Measurements from ENCODE around the gene MAEA. TPM values are rescaled to one million over a fixed set of nuclear protein-coding genes. Genes with fewer than 3 reads are reported as not detected.

MAEA gene
- total and polyA plus RNA-seq, 12 donors, result 39.1 to 72.8 (median 50.3) TPM

GRCh38 chr4:1384675-1385372 is 95.1 kb downstream of the MAEA start:
- Histone ChIP-seq H3K4me3 (no peak overlapping the region), H3K27ac (no peak overlapping the region), H3K9me3 (peaks cover 0 to 24% (median 13%) of the 10 kb centered on the region in 11 donors), H3K4me1 (no peaks in the 10 kb centered on the region), H3K27me3 (no peaks in the 10 kb centered on the region), H3K36me3 (peaks cover 0 to 70% (median 9%) of the 10 kb centered on the region in 9 donors)
- ATAC-seq, result peak in 1 of 8 donors; percentile 33
- peak in 1 of 2 donors; percentile 7 for DNase-seq
- TF ChIP-seq CTCF (IDR thresholded peaks at IDR 0.05), result no peak
- intact Hi-C loops (cut with DNase I), result no loop called here
- WGBS, 2 donors, result 94 to 96% methylated on average over 16 of the region's 16 CpGs

- intact Hi-C loops (cut with DNase I), result no loop called here
- 96 to 97% methylated on average over 44 of the region's 44 CpGs for WGBS, 2 donors
- Histone ChIP-seq H3K9me3 (peaks cover 0 to 24% (median 13%) of the 10 kb centered on the region in 11 donors), H3K27ac (no peak overlapping the region), H3K36me3 (peaks cover 0 to 70% (median 9%) of the 10 kb centered on the region in 9 donors), H3K27me3 (no peaks in the 10 kb centered on the region), H3K4me3 (no peak overlapping the region), H3K4me1 (no peaks in the 10 kb centered on the region)
- TF ChIP-seq CTCF (IDR thresholded peaks at IDR 0.05), result no peak
- ATAC-seq (peak in 1 of 8 donors; percentile 20), DNase-seq (peak in 1 of 2 donors; percentile 6)
Observed at GRCh38 chr4:1385373-1386340, 96.0 kb downstream of the MAEA start.

Other genes with a start within 250 kb of the MAEA start
- 1 to 10 TPM in 1 of 10 donors, under 1 TPM in 5, not detected in 4; 0.21 to 2.1 (median 0.31) TPM for gene RNF212, start 176.3 kb upstream of the MAEA start, total RNA-seq
- gene RNF212, start 176.3 kb upstream of the MAEA start, polyA plus RNA-seq, result under 1 TPM; 0.29 to 0.87 TPM
- gene SPON2, start 117.3 kb upstream of the MAEA start, total RNA-seq, result 10 to 100 TPM in 7 of 10 donors, 1 to 10 TPM in 3; 5.3 to 25.5 (median 11.6) TPM
- 10 to 100 TPM; 14.5 to 40.5 TPM for gene SPON2, start 117.3 kb upstream of the MAEA start, polyA plus RNA-seq
- 100 to 1,000 TPM; 115 to 132 (median 122) TPM for gene CTBP1, start 40.8 kb upstream of the MAEA start, total RNA-seq
- 100 to 1,000 TPM in 1 of 2 donors, 10 to 100 TPM in 1; 98.6 to 105 TPM for gene CTBP1, start 40.8 kb upstream of the MAEA start, polyA plus RNA-seq
- 1 to 10 TPM; 5.2 to 8.3 (median 6.6) TPM for gene UVSSA, start 57.3 kb downstream of the MAEA start, total RNA-seq
- 10 to 100 TPM in 1 of 2 donors, 1 to 10 TPM in 1; 2.4 to 11.9 TPM for gene UVSSA, start 57.3 kb downstream of the MAEA start, polyA plus RNA-seq
- not detected for gene NKX1-1, start 116.6 kb downstream of the MAEA start, total RNA-seq
- not detected for gene NKX1-1, start 116.6 kb downstream of the MAEA start, polyA plus RNA-seq